Measurements from ENCODE around the gene GDPD1. TPM values are rescaled to one million over a fixed set of nuclear protein-coding genes. Genes with fewer than 3 reads are reported as not detected.

Gene GDPD1
- total RNA-seq, 1 donor from 2014 or later: 1.6 TPM

DNA sequence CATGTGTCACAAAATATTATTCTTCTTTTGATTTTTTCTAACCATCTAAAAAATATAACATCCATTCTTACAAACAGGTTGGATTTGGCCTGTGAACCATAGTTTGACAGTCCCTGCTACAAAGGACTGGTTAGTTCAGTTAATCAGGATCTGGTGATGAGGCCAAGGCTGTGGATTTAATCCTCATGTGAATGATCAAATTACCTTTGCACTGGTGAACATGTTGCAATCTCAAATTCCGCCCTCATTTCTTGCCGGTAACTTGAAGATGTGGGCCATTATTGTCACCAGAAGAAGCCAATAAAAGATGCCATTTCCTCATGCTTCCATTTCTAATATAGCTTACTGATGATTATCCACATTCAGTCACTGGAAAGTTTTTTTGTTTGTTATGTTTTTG is 75.9 kb downstream of the GDPD1 start:
- H3K36me3 ChIP-seq (ENCODE audit: control insufficient read depth, insufficient read depth, low read length): no peaks in the 10 kb centered on the region
- peak; percentile 43 for DNase-seq (ENCODE audit: low read depth)
- H3K27me3 ChIP-seq (ENCODE audit: control insufficient read depth, insufficient read depth, low read length): no peaks in the 10 kb centered on the region
- no peak for FAIRE-seq
- H3K4me3 ChIP-seq (ENCODE audit: low read depth, low read length): no peak overlapping the region
- TF ChIP-seq, protein P1, sequence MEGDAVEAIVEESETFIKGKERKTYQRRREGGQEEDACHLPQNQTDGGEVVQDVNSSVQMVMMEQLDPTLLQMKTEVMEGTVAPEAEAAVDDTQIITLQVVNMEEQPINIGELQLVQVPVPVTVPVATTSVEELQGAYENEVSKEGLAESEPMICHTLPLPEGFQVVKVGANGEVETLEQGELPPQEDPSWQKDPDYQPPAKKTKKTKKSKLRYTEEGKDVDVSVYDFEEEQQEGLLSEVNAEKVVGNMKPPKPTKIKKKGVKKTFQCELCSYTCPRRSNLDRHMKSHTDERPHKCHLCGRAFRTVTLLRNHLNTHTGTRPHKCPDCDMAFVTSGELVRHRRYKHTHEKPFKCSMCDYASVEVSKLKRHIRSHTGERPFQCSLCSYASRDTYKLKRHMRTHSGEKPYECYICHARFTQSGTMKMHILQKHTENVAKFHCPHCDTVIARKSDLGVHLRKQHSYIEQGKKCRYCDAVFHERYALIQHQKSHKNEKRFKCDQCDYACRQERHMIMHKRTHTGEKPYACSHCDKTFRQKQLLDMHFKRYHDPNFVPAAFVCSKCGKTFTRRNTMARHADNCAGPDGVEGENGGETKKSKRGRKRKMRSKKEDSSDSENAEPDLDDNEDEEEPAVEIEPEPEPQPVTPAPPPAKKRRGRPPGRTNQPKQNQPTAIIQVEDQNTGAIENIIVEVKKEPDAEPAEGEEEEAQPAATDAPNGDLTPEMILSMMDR (IDR thresholded peaks at IDR 0.05; ENCODE audit: insufficient read depth, low read length, severe bottlenecking): no peak

DNA sequence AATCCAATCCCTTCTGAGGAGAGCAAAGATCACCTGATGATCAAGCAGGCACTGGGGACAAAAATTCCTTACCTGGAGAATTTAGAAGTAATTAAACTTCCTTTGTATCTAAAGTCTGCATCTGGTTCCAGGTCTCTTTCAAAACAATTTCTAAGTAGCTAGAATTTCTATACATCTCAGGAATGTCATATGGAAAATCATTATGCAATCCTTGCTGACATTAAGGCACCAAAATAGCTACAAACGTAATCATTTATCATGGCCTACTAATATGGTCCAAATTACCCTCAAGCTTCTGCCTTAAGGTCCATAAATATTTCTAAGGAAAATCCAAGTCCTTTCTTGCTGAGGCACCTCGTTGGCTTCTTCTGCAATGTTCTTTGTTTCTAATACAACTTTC is 78.2 kb downstream of the GDPD1 start:
- H3K27me3 ChIP-seq (ENCODE audit: control insufficient read depth, insufficient read depth, low read length): no peaks in the 10 kb centered on the region
- H3K36me3 ChIP-seq (ENCODE audit: control insufficient read depth, insufficient read depth, low read length): no peaks in the 10 kb centered on the region
- FAIRE-seq (no peak), DNase-seq (ENCODE audit: low read depth) (no peak)
- TF ChIP-seq, protein P1 (IDR thresholded peaks at IDR 0.05; ENCODE audit: insufficient read depth, low read length, severe bottlenecking): no peak
- H3K4me3 ChIP-seq (ENCODE audit: low read depth, low read length): no peak overlapping the region

DNA sequence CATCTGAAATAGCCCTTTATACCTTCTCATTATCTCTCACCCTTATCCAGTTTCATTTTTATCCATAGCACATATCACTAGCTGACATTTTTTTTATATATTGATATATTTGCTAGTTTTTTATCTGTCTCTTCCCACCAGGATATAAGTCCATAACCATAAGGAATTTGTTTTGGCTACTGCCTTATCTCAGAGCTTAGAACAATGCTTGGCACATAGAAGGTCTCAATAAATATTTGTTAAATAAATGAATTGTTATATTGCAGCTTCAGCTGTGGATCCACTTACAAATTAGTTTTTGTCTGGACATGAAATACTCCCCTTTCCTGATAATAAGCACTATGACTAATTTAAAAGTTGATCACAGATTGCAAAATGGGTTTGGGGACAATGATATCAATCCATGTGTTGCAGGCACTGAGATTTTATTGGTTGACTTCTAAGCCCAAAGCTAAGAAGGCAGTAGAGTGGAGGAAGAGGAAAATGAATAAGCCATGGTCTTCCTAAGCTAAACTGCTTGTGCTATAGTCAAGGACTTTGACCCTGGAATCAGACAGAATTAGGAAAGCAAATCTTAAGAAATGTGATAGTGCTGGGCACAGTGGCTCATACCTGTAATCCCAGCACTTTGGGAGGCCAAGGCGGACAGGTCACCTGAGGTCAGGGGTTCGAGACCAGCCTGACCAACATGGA is 79.2 kb downstream of the GDPD1 start:
- no peak for FAIRE-seq
- DNase-seq (ENCODE audit: low read depth): peak; percentile 16

DNA sequence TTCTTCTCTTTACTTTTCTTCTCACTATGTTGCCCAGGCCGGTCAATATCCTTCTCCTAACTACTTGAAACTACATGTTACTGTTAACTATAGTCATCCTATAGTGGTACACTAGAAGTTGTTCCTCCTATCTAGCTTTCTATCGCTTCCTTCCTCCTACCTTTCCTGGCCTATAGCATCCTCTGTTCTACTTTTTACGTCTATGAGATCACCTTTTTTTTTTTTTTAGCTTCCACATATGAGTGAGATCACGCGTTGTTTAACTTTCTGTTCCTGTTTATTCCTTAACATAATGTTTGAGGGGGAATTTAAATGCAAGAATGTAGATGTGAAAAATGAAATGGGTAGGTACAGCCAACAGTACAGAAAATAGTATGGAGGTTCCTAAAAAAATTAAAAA is 80.6 kb downstream of the GDPD1 start:
- no peak for DNase-seq (ENCODE audit: low read depth)
- Histone ChIP-seq H3K36me3 (ENCODE audit: control insufficient read depth, insufficient read depth, low read length) (no peaks in the 10 kb centered on the region), H3K4me3 (ENCODE audit: low read depth, low read length) (no peak overlapping the region), H3K27me3 (ENCODE audit: control insufficient read depth, insufficient read depth, low read length) (no peaks in the 10 kb centered on the region)
- TF ChIP-seq, protein P1 (IDR thresholded peaks at IDR 0.05; ENCODE audit: insufficient read depth, low read length, severe bottlenecking): no peak
- FAIRE-seq: no peak

More for the DNA sequence above, 79.2 kb downstream of the GDPD1 start:
- Histone ChIP-seq H3K4me3 (ENCODE audit: low read depth, low read length) (no peak overlapping the region), H3K36me3 (ENCODE audit: control insufficient read depth, insufficient read depth, low read length) (no peaks in the 10 kb centered on the region), H3K27me3 (ENCODE audit: control insufficient read depth, insufficient read depth, low read length) (no peaks in the 10 kb centered on the region)
- TF ChIP-seq, protein P1 (IDR thresholded peaks at IDR 0.05; ENCODE audit: insufficient read depth, low read length, severe bottlenecking): no peak

DNA sequence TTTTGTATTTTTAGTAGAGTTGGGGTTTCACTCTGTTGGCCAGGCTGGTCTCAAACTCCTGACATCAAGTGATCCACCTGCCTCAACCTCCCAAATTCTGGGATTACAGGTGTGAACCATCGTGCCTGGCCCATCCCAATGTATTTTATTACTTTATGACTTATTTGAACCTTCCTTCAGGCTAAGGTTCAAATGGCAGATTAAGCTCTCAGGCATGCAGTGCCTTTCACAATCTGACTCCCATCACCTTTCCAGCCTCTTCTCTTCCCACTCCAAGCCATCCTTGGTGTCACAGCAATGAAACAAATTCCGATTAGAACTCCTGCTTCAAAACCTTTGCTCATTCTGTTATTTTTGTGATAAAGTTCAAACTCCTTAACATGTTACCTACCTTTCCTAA is 84.5 kb downstream of the GDPD1 start:
- TF ChIP-seq, protein P1 (IDR thresholded peaks at IDR 0.05; ENCODE audit: insufficient read depth, low read length, severe bottlenecking): no peak
- FAIRE-seq (no peak), DNase-seq (ENCODE audit: low read depth) (no peak)
- Histone ChIP-seq H3K4me3 (ENCODE audit: low read depth, low read length) (no peak overlapping the region), H3K36me3 (ENCODE audit: control insufficient read depth, insufficient read depth, low read length) (no peaks in the 10 kb centered on the region), H3K27me3 (ENCODE audit: control insufficient read depth, insufficient read depth, low read length) (no peaks in the 10 kb centered on the region)
